Keratinocyte (primary cell): ENCODE results near the gene ZNF74. TPM values are rescaled to one million over a fixed set of nuclear protein-coding genes. Genes with fewer than 3 reads are reported as not detected.

Source experiments
- DNase-seq: peaks from one replicate; pipeline ENCODE4 v3.0.0-alpha.2; 2011; ENCODE audit warnings: low read depth, missing footprints, low spot score
- FAIRE-seq: peaks from 2 replicates; lab custom pipeline; 2011; peaks lifted over from hg19 to GRCh38; lab: Jason Lieb, UNC
- H2AFZ ChIP-seq: 2 replicates; pipeline ENCODE4 v1.6.0; 2012; ENCODE audit warnings: low read length, control low read depth, inconsistent platforms; ENCODE audit not compliant: control insufficient read depth
- H3K27ac ChIP-seq: 2 replicates; pipeline ENCODE4 v1.5.1; 2011; ENCODE audit warnings: low read length; ENCODE audit not compliant: control insufficient read depth, insufficient read depth
- H3K27me3 ChIP-seq: 3 replicates; pipeline ENCODE4 v1.6.0; 2011; ENCODE audit warnings: low read length; ENCODE audit not compliant: control insufficient read depth, insufficient read depth; ENCODE audit errors: extremely low read depth
- H3K36me3 ChIP-seq, 2 experiments: 2 replicates in 1 of 2; 3 replicates in 1 of 2; pipeline ENCODE4 v1.5.1; 2011; ENCODE audit warnings: low read length in 2 of 2, mild to moderate bottlenecking in 1 of 2; ENCODE audit not compliant: control insufficient read depth in 2 of 2, insufficient read depth in 2 of 2; ENCODE audit errors: extremely low read depth in 1 of 2
- H3K4me1 ChIP-seq: 3 replicates; pipeline ENCODE4 v1.5.1; 2011; ENCODE audit warnings: low read length; ENCODE audit not compliant: control insufficient read depth, insufficient read depth; ENCODE audit errors: extremely low read depth
- H3K4me2 ChIP-seq: 3 replicates; pipeline ENCODE4 v1.6.0; 2011; ENCODE audit warnings: low read depth, low read length; ENCODE audit not compliant: control insufficient read depth, insufficient read depth; ENCODE audit errors: extremely low read depth
- H3K4me3 ChIP-seq, 3 experiments: fragments of 200-600 bp in 1 of 3; sonication (generic) in 1 of 3; 2 replicates in 2 of 3; 3 replicates in 1 of 3; pipeline ENCODE4 v1.5.1; 2011 to 2016; ENCODE audit warnings: low read length in 3 of 3, mild to moderate bottlenecking in 3 of 3, control low read depth in 2 of 3, inconsistent platforms in 1 of 3, low read depth in 1 of 3, mixed read lengths in 1 of 3, mixed run types in 1 of 3, moderate library complexity in 1 of 3; ENCODE audit not compliant: control insufficient read depth in 2 of 3, insufficient read depth in 2 of 3; ENCODE audit errors: extremely low read depth in 1 of 3
- H3K79me2 ChIP-seq: 2 replicates; pipeline ENCODE4 v1.6.0; 2012; ENCODE audit warnings: low read length; ENCODE audit not compliant: control insufficient read depth, insufficient read depth
- H3K9ac ChIP-seq: 3 replicates; pipeline ENCODE4 v1.6.0; 2011; ENCODE audit warnings: low read length; ENCODE audit not compliant: control insufficient read depth, insufficient read depth; ENCODE audit errors: extremely low read depth
- H3K9me1 ChIP-seq: 3 replicates; pipeline ENCODE4 v1.6.0; 2011; ENCODE audit warnings: low read length; ENCODE audit not compliant: control insufficient read depth, insufficient read depth; ENCODE audit errors: extremely low read depth
- H3K9me3 ChIP-seq: 2 replicates; pipeline ENCODE4 v1.5.1; 2012; ENCODE audit warnings: low read depth, low read length; ENCODE audit not compliant: control insufficient read depth
- H4K20me1 ChIP-seq: 3 replicates; pipeline ENCODE4 v1.6.0; 2011; ENCODE audit warnings: low read length; ENCODE audit not compliant: control insufficient read depth, insufficient read depth; ENCODE audit errors: extremely low read depth
- CTCF ChIP-seq, 3 experiments: IDR thresholded peaks in 1 of 3; conservative IDR thresholded peaks in 1 of 3; optimal IDR thresholded peaks in 1 of 3; 2 replicates in 2 of 3; 3 replicates in 1 of 3; pipeline versions ENCODE3 to v1.5.1; 2011; ENCODE audit warnings: low read length in 3 of 3, mild to moderate bottlenecking in 3 of 3, moderate library complexity in 2 of 3, control low read depth in 1 of 3, inconsistent platforms in 1 of 3; ENCODE audit not compliant: insufficient read depth in 2 of 3; ENCODE audit errors: extremely low read depth in 1 of 3
- EZH2 ChIP-seq: IDR thresholded peaks from one replicate; pipeline ENCODE4 v1.6.1; 2012; ENCODE audit warnings: inconsistent platforms, mild to moderate bottlenecking, low read length, moderate library complexity
- dilution Hi-C: fragments of 300-500 bp; cut with MboI; formaldehyde crosslinking; loops from one replicate; pipeline ENCODE4 v1.7.0; 2020; ENCODE audit warnings: low sequenced_read_pairs; ENCODE audit not compliant: extremely low pct_ligation_motif_present
- polyA plus RNA-seq, 5 experiments: library from polyadenylated mRNA; depleted of rRNA in 3 of 5; stranded (reverse) in 3 of 5; stranded (forward) in 1 of 5; unstranded in 1 of 5; fragments of >200 nt; gene quantifications; 1 replicate in 1 of 5; 2 replicates in 3 of 5; 3 replicates in 1 of 5; pipeline versions ENCODE4 v1.2.1 to v1.2.3, GENCODE V29; 2011 to 2012; ENCODE audit warnings: missing spikeins in 2 of 5, low read depth in 1 of 5, low replicate concordance in 1 of 5

ZNF74 gene
- polyA plus RNA-seq, 1 donor (not counting 4 experiments of a cell fraction or from before 2014, with no cell fraction given) = 5.2 TPM

- Histone ChIP-seq H3K9me3 (no peaks in the 10 kb centered on the region), H3K4me3 (no peak overlapping the region), H3K9me1 (no peaks in the 10 kb centered on the region), H3K4me2 (no peak overlapping the region), H4K20me1 (peaks cover 4% of the 10 kb centered on the region), H2AFZ (no peak overlapping the region), H3K79me2 (no peaks in the 10 kb centered on the region), H3K36me3 (peaks cover 0 to 4% of the 10 kb centered on the region in 2 experiments), H3K27me3 (peaks cover 24% of the 10 kb centered on the region), H3K9ac (no peak overlapping the region), H3K4me1 (peaks cover 5% of the 10 kb centered on the region), H3K27ac (no peak overlapping the region)
- no peak for FAIRE-seq
- TF ChIP-seq EZH2 (no peak), CTCF (optimal IDR thresholded peaks at IDR 0.05 in 1 of 3, IDR thresholded peaks at IDR 0.05 in 1 of 3, conservative IDR thresholded peaks at IDR 0.05 in 1 of 3; ENCODE audit: extremely low read depth in 1 of 3, insufficient read depth in 2 of 3, low read length in 3 of 3) (no peak)
- dilution Hi-C loops = no loop called here
- no peak for DNase-seq
Measured at GRCh38 chr22:20441631-20442484, 47.9 kb downstream of the ZNF74 start.

- Histone ChIP-seq H3K4me1 (no peaks in the 10 kb centered on the region), H3K4me3 (no peak overlapping the region), H4K20me1 (peaks cover 4% of the 10 kb centered on the region), H3K36me3 (peaks cover 0 to 4% of the 10 kb centered on the region in 2 experiments), H3K27ac (no peak overlapping the region), H2AFZ (no peak overlapping the region), H3K27me3 (peaks cover 17% of the 10 kb centered on the region), H3K9me1 (no peaks in the 10 kb centered on the region), H3K9ac (no peak overlapping the region), H3K9me3 (no peaks in the 10 kb centered on the region), H3K79me2 (no peaks in the 10 kb centered on the region), H3K4me2 (no peak overlapping the region)
- dilution Hi-C loops = no loop called here
- FAIRE-seq (no peak), DNase-seq (no peak)
- TF ChIP-seq EZH2 (no peak), CTCF (optimal IDR thresholded peaks at IDR 0.05 in 1 of 3, IDR thresholded peaks at IDR 0.05 in 1 of 3, conservative IDR thresholded peaks at IDR 0.05 in 1 of 3; ENCODE audit: extremely low read depth in 1 of 3, insufficient read depth in 2 of 3, low read length in 3 of 3) (no peak)
Measured at GRCh38 chr22:20442485-20443284, 48.7 kb downstream of the ZNF74 start.
